Measurements from ENCODE around the gene CRYZL1. TPM values are rescaled to one million over a fixed set of nuclear protein-coding genes. Genes with fewer than 3 reads are reported as not detected.

Gene CRYZL1
- total RNA-seq, 4 donors from 2014 or later = 14.8 to 29.4 (median 24.4) TPM

DNA sequence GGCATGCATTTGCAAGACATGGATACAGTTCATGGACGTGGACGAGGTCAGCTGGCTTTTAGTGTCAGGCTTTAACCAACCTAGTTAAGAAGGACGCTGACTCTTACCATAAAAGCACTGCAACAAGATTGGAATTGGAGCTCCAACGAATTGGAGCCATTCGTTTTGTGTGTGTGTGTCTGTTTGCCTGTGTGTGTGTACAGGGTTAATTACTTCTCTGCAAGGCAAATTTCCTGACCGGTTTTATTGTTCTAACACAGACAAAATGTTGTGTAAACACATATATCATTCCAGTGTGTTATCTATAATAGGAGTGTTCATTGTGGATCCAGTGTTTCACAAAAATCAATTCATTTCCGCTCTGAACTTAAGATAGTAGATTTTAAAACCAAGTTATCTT is 8.7 kb upstream of the CRYZL1 start:
- Histone ChIP-seq H3K9me3 (no peaks in the 10 kb centered on the region), H3K36me3 (no peaks in the 10 kb centered on the region), H3K4me1 (peaks cover 11 to 21% of the 10 kb centered on the region in 2 donors), H3K27me3 (no peaks in the 10 kb centered on the region), H3K27ac (no peak overlapping the region), H3K4me3 (no peak overlapping the region)
- in situ Hi-C loops (cut with MboI; ENCODE audit: low sequenced_read_pairs in 4 of 4) (loop anchor here in 1 of 4 donors (25.0 kb wide), 1 partner anchor 237 kb away; no protein-coding TSS in a partner anchor), intact Hi-C loops (cut with DNase I; ENCODE audit: low total_unique reads) (no loop called here)
- DNase-seq (no peak), ATAC-seq (no peak)
- TF ChIP-seq, protein P1, sequence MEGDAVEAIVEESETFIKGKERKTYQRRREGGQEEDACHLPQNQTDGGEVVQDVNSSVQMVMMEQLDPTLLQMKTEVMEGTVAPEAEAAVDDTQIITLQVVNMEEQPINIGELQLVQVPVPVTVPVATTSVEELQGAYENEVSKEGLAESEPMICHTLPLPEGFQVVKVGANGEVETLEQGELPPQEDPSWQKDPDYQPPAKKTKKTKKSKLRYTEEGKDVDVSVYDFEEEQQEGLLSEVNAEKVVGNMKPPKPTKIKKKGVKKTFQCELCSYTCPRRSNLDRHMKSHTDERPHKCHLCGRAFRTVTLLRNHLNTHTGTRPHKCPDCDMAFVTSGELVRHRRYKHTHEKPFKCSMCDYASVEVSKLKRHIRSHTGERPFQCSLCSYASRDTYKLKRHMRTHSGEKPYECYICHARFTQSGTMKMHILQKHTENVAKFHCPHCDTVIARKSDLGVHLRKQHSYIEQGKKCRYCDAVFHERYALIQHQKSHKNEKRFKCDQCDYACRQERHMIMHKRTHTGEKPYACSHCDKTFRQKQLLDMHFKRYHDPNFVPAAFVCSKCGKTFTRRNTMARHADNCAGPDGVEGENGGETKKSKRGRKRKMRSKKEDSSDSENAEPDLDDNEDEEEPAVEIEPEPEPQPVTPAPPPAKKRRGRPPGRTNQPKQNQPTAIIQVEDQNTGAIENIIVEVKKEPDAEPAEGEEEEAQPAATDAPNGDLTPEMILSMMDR (IDR thresholded peaks at IDR 0.05 in 4 of 5, conservative IDR thresholded peaks at IDR 0.05 in 1 of 5) = no peak
- TF ChIP-seq POLR2A (IDR thresholded peaks at IDR 0.05) = no peak

DNA sequence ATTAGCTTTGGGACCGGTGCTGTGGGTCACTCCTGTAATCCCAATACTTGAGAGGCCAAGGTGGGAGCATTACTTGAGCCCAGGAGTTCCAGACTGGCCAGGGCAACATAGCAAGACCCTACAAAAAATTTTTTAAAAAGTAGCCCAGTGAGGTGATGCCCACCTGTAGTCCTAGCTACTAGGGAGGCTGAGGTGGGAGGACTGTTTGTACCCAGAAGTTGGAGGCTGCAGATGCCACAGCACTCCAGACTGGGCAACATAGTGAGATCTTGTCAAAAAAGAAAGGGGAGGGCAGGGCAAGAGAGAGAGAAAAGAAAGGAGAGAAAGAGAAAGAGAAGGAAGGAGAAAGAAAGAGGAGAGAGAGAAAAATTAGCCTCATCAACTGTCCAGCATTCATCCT is 7.0 kb upstream of the CRYZL1 start:
- Histone ChIP-seq H3K27me3 (no peaks in the 10 kb centered on the region), H3K27ac (no peak overlapping the region), H3K36me3 (no peaks in the 10 kb centered on the region), H3K9me3 (no peaks in the 10 kb centered on the region), H3K4me3 (no peak overlapping the region), H3K4me1 (peaks cover 26 to 34% of the 10 kb centered on the region in 2 donors)
- no peak for DNase-seq
- TF ChIP-seq POLR2A (IDR thresholded peaks at IDR 0.05) = no peak
- TF ChIP-seq, protein P1 (IDR thresholded peaks at IDR 0.05 in 4 of 5, conservative IDR thresholded peaks at IDR 0.05 in 1 of 5) = no peak
- no peak for ATAC-seq
- intact Hi-C loops (cut with DNase I; ENCODE audit: low total_unique reads) = loop anchor here (10.0 kb wide), 3 partner anchors 106 to 966 kb away; partner anchors contain the start of genes RCAN1 and SYNJ1
- in situ Hi-C loops (cut with MboI; ENCODE audit: low sequenced_read_pairs in 4 of 4) = loop anchor here in 1 of 4 donors (10.0 kb wide), 1 partner anchor 246 kb away; no protein-coding TSS in a partner anchor

DNA sequence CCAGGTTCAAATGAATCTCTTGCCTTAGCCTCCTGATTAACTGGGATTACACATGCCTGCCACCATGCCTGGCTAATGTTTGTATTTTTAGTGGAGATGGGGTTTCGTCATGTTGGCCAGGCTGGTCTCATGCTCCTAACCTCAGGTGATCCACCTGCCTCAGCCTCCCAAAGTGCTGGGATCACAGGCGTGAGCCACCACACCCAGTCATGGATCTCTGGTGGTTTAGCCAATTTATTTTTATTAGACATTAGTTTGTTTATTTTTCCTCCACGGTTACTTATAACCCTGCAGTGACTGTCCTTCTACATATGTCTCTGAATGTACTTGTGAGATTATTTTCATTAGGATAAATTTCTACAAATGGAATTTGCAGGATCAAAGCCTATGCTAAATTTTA is 6.0 kb upstream of the CRYZL1 start:
- Histone ChIP-seq H3K4me1 (peaks cover 27 to 32% of the 10 kb centered on the region in 2 donors), H3K36me3 (no peaks in the 10 kb centered on the region), H3K27ac (no peak overlapping the region), H3K9me3 (no peaks in the 10 kb centered on the region), H3K4me3 (no peak overlapping the region), H3K27me3 (no peaks in the 10 kb centered on the region)
- ATAC-seq (no peak), DNase-seq (no peak)
- in situ Hi-C loops (cut with MboI; ENCODE audit: low sequenced_read_pairs in 4 of 4) (loop anchor here in 1 of 4 donors (10.0 kb wide), 1 partner anchor 247 kb away; no protein-coding TSS in a partner anchor), intact Hi-C loops (cut with DNase I; ENCODE audit: low total_unique reads) (loop anchor here (10.0 kb wide), 3 partner anchors 107 to 967 kb away; partner anchors contain the start of genes RCAN1 and SYNJ1)
- TF ChIP-seq, protein P1 (IDR thresholded peaks at IDR 0.05 in 4 of 5, conservative IDR thresholded peaks at IDR 0.05 in 1 of 5) = no peak
- TF ChIP-seq POLR2A (IDR thresholded peaks at IDR 0.05) = no peak

DNA sequence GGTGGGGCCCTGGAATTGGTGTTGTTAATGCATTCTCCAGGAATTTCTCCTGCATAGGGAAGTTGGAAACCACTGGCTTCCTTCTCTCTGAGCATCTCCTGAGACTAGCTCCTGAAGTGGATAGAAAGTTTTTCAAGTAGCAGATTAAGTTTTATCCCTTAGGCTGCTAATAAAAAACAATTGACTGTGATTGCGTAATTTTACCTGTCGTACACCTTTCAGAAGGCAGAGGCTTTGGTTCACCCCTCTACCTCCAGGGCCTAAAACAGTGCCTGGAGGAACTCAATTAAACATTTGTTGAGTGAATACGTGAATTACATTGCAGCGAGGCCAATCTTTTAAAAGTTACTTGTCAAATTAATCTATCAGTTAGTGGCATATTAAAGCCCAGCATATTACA is 4.2 kb upstream of the CRYZL1 start:
- Histone ChIP-seq H3K27ac (no peak overlapping the region), H3K4me3 (no peak overlapping the region), H3K27me3 (no peaks in the 10 kb centered on the region), H3K4me1 (peaks cover 20% of the 10 kb centered on the region in 2 donors), H3K36me3 (no peaks in the 10 kb centered on the region), H3K9me3 (no peaks in the 10 kb centered on the region)
- intact Hi-C loops (cut with DNase I; ENCODE audit: low total_unique reads) = loop anchor here (10.0 kb wide), 3 partner anchors 109 to 969 kb away; partner anchors contain the start of genes RCAN1 and SYNJ1
- in situ Hi-C loops (cut with MboI; ENCODE audit: low sequenced_read_pairs in 4 of 4) = loop anchor here in 1 of 4 donors (10.0 kb wide), 1 partner anchor 249 kb away; no protein-coding TSS in a partner anchor
- ATAC-seq (no peak), DNase-seq (no peak)
- TF ChIP-seq, protein P1 (IDR thresholded peaks at IDR 0.05 in 4 of 5, conservative IDR thresholded peaks at IDR 0.05 in 1 of 5) = no peak
- no peak for TF ChIP-seq POLR2A (IDR thresholded peaks at IDR 0.05)
